Esophagus mucosa (tissue), 1 donor: Measurements from ENCODE around the gene IL21R. TPM values are rescaled to one million over a fixed set of nuclear protein-coding genes. Genes with fewer than 3 reads are reported as not detected.
"Not testable (repeated sequence)": the region's sequence is repeated elsewhere in the genome, so short reads cannot be mapped to it uniquely, and the experiment has no call there.

Experiments used
- ATAC-seq: fragments of 200-7000 bp; cut with Tn5 transposase; one replicate; pipeline ENCODE4 v1.9.1; 2020
- total RNA-seq: library from RNA; stranded (reverse); gene quantifications from one replicate; pipeline ENCODE4 v1.2.4, GENCODE V29; 2023
- donor health status: DM: yes; HTN: yes; CAD: no.

IL21R gene
- total RNA-seq, 1 donor from 2014 or later: 0.56 TPM

- no peak for ATAC-seq
Observed at GRCh38 chr16:27402964-27403600, 1.1 kb downstream of the IL21R start.

DNA sequence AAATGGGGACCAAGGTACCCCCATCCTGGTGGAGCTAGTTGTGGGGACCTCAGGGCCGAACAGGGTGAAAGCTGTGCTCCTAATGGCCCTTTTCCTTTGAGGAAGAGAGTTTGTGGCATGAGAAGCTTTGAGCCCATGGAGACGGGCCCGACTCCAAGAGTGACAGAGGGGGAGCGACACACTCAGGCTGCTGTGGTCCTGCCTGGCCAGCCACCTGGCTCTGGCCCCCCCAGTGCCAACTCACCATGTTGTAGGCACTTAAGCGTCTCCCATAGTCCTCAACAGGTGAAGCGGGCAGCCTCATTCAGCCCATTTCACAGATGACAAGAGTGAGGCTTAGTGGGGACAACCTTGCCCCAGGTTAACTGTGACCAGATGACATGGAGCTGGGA lies 1.6 kb downstream of the IL21R start:
- no peak for ATAC-seq

GRCh38 chr16:27404163-27404823 lies 2.3 kb downstream of the IL21R start:
- no peak for ATAC-seq

GRCh38 chr16:27405546-27406451 lies 3.8 kb downstream of the IL21R start:
- no peak for ATAC-seq

DNA sequence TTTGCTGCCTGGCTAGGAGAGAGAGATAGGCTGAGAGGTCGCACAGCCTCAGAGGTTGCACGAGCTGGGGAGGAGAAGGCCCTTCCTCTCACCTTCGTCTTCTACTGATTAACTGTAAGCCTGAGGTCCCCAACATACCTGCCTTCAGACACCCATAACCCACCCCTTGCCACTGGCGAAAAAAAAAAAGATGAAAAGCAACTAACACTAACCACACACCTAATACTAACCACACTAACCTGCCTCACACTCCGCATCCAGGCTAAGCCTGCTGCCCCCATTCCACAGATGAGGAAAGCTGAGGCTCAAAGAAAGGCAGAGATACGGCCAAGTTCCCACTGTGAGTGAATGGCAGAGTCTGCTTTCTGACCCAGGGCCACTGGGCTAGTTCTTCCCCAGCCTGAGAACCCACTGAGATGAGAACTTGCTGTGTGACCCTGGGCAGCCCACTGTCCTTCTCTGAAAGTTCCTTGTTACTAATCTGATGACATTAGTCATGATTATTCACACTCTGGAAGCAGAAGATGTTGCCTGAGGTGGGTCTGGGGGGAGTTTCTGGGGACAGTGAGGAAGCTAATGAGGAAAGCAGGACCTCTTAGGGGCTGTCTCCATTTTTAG lies 4.6 kb downstream of the IL21R start:
- ATAC-seq: no peak

DNA sequence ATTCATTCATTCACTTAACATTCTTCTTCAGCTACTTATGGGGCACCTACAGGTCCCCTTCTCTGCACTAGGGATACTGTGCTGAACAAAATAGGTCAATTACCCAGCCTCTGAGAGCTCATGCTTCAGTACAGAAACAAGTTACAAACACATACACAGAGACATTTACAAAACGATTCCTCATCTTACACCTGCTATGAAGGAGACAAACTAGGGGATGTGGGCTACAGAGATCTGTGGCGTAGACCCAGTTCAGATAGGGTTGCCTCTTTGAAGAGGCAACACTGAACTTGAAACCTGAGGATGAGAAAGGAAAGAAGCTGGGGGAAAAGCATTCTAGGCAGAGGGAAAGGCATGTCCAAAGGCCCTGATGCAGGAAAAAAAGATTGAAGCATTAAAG lies 5.2 kb downstream of the IL21R start:
- ATAC-seq: no peak

DNA sequence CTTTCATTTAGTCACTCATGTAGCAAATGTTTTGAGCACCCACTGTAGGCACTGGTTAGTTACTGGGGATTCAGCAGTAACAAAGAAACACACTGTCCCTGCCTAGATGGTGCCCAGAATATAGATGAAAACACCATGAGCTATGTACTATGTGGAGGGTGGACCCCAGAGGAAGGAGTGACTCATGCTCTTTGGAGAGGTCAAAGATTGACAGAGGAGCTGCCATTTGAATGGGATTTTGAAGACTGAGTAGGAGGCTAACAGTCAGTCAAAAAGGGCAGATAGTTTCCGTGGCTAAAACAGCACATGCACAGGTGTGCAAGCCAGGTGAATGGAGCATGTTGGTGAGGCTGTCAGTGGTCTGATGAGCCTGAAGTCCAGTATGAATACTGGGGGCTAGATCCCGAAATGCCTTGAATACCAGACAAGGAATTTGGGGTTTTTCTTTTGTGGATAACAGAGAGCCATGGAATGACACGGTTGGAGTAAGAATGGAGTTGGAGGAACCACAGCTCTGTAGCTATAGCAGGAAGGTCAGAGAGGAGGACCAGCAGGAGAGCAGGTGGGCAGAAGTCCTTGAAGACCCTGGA lies 6.1 kb downstream of the IL21R start:
- ATAC-seq: peak; percentile 32

GRCh38 chr16:27408602-27409031 lies 6.6 kb downstream of the IL21R start:
- ATAC-seq: no peak

- ATAC-seq: not testable (repeated sequence)
Observed at GRCh38 chr16:27409958-27410357, 8.0 kb downstream of the IL21R start.

DNA sequence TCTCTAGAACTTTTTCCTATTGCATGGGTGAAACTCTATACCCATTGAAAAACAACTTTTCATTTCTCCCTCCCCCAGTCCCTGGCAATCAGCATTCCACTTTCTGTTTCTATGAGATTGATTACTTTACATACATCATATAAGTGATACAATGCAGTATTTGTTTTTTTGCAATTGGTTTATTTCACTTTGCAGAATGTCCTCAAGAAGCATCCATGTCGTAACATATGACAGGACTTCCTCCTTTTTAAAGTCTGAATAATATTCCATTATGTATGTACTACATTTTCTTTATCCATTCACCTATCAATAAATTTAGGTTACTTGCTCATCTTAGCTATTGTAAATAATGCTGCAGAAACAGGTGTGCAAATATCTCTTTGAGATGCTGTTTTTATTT lies 8.8 kb downstream of the IL21R start:
- no peak for ATAC-seq

DNA sequence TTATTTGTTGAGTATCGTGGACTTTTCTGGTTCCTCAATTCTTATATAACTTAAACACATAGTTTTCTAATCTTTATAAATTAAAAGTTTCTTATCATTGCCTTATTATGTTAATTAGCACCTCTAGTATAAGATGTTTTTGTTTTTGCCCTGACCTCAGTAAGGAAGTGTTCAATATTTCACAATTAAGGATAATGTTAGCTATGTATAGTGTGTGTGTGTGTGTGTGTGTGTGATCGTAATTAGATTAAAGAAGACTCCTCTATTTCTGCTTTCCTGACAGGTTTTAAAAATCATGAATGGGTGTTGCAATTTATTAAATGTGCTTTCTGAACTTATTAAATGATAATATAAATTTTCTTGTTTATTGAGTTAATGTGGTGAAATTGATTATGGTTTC lies 12.0 kb downstream of the IL21R start:
- ATAC-seq: no peak

GRCh38 chr16:27414788-27415431 lies 12.9 kb downstream of the IL21R start:
- ATAC-seq: no peak

- ATAC-seq: no peak
Observed at GRCh38 chr16:27417047-27417671, 15.2 kb downstream of the IL21R start.

DNA sequence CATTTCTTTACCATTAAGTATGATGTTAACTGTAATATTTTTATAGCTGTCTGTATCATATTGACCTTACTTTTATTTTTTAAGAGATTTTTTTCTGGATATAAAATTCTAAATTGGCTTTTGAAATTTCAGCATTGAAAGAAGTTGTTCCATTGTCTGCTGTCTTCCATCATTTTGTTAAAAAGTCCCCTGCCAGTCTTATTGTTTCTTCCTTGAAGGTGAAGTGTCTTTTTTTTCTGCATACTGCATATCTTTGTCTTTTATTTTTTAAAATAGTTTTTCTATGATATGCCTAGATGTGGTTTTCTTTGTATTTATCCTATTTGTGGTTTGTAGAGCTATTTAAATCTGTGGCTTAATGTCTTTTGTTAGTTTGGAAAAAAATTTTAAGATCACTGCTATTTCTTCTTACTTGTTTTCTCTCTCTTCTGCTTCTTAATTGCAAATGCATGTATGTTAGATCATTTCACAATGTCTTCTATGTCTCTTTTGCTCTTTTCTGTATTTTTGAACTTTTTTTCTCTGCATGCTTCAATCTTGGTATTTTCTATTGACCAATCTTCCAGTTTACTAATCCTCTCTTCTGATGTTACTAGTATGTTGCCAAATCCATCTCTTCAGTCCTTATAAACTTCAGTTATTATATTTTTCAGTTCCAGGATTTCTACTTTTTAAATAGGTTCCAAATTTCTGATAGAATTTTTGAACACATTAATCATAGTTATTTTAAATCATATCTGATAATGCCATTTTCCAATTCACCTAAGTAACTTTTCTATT lies 20.2 kb downstream of the IL21R start:
- ATAC-seq: no peak

GRCh38 chr16:27424772-27425498 lies 23.0 kb downstream of the IL21R start:
- no peak for ATAC-seq

DNA sequence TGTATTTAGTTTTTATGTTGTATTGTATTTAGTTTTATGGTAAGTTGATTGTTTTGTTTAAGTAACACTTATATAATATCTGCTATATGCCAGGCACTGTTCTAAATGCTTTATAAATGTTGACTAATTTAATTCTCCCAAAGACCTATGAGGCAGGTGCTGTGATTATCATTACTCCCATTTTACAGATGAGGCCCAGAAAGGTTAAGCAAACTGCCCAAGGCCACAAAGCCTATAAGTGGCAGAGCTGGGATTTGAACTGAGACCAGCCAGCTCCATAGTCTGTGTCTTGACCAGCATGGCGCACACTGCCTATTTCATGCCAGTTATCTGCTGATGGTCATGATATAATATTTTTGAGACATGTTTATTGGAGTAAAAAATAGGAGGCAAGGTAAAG lies 24.0 kb downstream of the IL21R start:
- ATAC-seq: no peak

- peak; percentile 86 for ATAC-seq
Observed at GRCh38 chr16:27426423-27427408, 24.7 kb downstream of the IL21R start.

- ATAC-seq: no peak
Observed at GRCh38 chr16:27427538-27427937, 25.6 kb downstream of the IL21R start.
